ENCODE data around the gene CAPG.

CAPG gene

GRCh38 chr2:85356186-85356585 is 54.0 kb downstream of the CAPG start:
- no peak for DNase-seq (ENCODE audit: low read depth)

- DNase-seq (ENCODE audit: low read depth) = no peak
Observed at GRCh38 chr2:85355521-85355920, 54.6 kb downstream of the CAPG start.

- no peak for DNase-seq (ENCODE audit: low read depth)
Observed at GRCh38 chr2:85355073-85355410, 55.1 kb downstream of the CAPG start.

- peak; percentile 75 for DNase-seq (ENCODE audit: low read depth)
Observed at GRCh38 chr2:85354286-85355072, 55.7 kb downstream of the CAPG start, which contains the start of the genes ELMOD3 and RETSAT. Gene ELMOD3, plus strand, starts transcription at chr2:85354769. Its CDS starts 2,430 bp downstream, at chr2:85357199. Gene RETSAT, minus strand, starts transcription at chr2:85354528. Its CDS starts 21 bp downstream, at chr2:85354507.

- DNase-seq (ENCODE audit: low read depth) = peak; percentile 2
Observed at GRCh38 chr2:85353876-85354285, 56.3 kb downstream of the CAPG start.

GRCh38 chr2:85347599-85347998 is 62.6 kb downstream of the CAPG start:
- DNase-seq (ENCODE audit: low read depth) = no peak

Measured in stimulated activated CD8-positive, alpha-beta memory T cell treated with anti-CD3 and anti-CD28 coated beads, Interleukin-15, amount 100 ng/mL, for 24 hours (primary cell).